ENCODE data around the gene GUCY1A2.
"Not testable (repeated sequence)": the region's sequence is repeated elsewhere in the genome, so short reads cannot be mapped to it uniquely, and the experiment has no call there.

GUCY1A2 gene

GRCh38 chr11:106943089-106943488 is 75.2 kb downstream of the GUCY1A2 start:
- no peak for DNase-seq (ENCODE audit: low read depth in 2 of 2)

GRCh38 chr11:106939157-106939556 is 79.1 kb downstream of the GUCY1A2 start:
- no peak for DNase-seq (ENCODE audit: low read depth in 2 of 2)

GRCh38 chr11:106937111-106937510 is 81.2 kb downstream of the GUCY1A2 start:
- no peak for DNase-seq (ENCODE audit: low read depth in 2 of 2)

GRCh38 chr11:106925245-106925644 is 93.0 kb downstream of the GUCY1A2 start:
- DNase-seq (ENCODE audit: low read depth in 2 of 2), result no peak

GRCh38 chr11:106920899-106921509 is 97.3 kb downstream of the GUCY1A2 start:
- DNase-seq (ENCODE audit: low read depth in 2 of 2), result no peak

- DNase-seq (ENCODE audit: low read depth in 2 of 2), result no peak
Measured at GRCh38 chr11:106917973-106918372, 100.3 kb downstream of the GUCY1A2 start.

GRCh38 chr11:106914409-106914808 is 103.9 kb downstream of the GUCY1A2 start:
- no peak for DNase-seq (ENCODE audit: low read depth in 2 of 2)

GRCh38 chr11:106913141-106913540 is 105.1 kb downstream of the GUCY1A2 start:
- DNase-seq (ENCODE audit: low read depth in 2 of 2), result no peak

- no peak for DNase-seq (ENCODE audit: low read depth in 2 of 2)
Measured at GRCh38 chr11:106904826-106905225, 113.5 kb downstream of the GUCY1A2 start.

GRCh38 chr11:106889718-106890117 is 128.6 kb downstream of the GUCY1A2 start:
- DNase-seq (ENCODE audit: low read depth in 2 of 2), result no peak

GRCh38 chr11:106888386-106888785 is 129.9 kb downstream of the GUCY1A2 start:
- no peak for DNase-seq (ENCODE audit: low read depth in 2 of 2)

GRCh38 chr11:106883693-106884092 is 134.6 kb downstream of the GUCY1A2 start:
- DNase-seq (ENCODE audit: low read depth in 2 of 2), result not testable (repeated sequence)

- no peak for DNase-seq (ENCODE audit: low read depth in 2 of 2)
Measured at GRCh38 chr11:106879832-106880546, 138.3 kb downstream of the GUCY1A2 start.

- DNase-seq (ENCODE audit: low read depth in 2 of 2), result no peak
Measured at GRCh38 chr11:106879029-106879428, 139.2 kb downstream of the GUCY1A2 start.

GRCh38 chr11:106875013-106875412 is 143.3 kb downstream of the GUCY1A2 start:
- DNase-seq (ENCODE audit: low read depth in 2 of 2), result no peak

GRCh38 chr11:106872246-106872645 is 146.0 kb downstream of the GUCY1A2 start:
- no peak for DNase-seq (ENCODE audit: low read depth in 2 of 2)

GRCh38 chr11:106858200-106858599 is 160.1 kb downstream of the GUCY1A2 start:
- DNase-seq (ENCODE audit: low read depth in 2 of 2), result no peak

GRCh38 chr11:106856566-106856965 is 161.7 kb downstream of the GUCY1A2 start:
- DNase-seq (ENCODE audit: low read depth in 2 of 2), result no peak

- DNase-seq (ENCODE audit: low read depth in 2 of 2), result no peak
Measured at GRCh38 chr11:106854429-106854828, 163.8 kb downstream of the GUCY1A2 start.

GRCh38 chr11:106853850-106854401 is 164.3 kb downstream of the GUCY1A2 start:
- DNase-seq (ENCODE audit: low read depth in 2 of 2), result no peak

- DNase-seq (ENCODE audit: low read depth in 2 of 2), result no peak
Measured at GRCh38 chr11:106852779-106853178, 165.5 kb downstream of the GUCY1A2 start.

- DNase-seq (ENCODE audit: low read depth in 2 of 2), result no peak
Measured at GRCh38 chr11:106848526-106848925, 169.8 kb downstream of the GUCY1A2 start.

GRCh38 chr11:106842134-106842533 is 176.1 kb downstream of the GUCY1A2 start:
- no peak for DNase-seq (ENCODE audit: low read depth in 2 of 2)
